Activated CD4-positive, alpha-beta memory T cell treated with anti-CD3 and anti-CD28 coated beads, Interleukin-2, amount 10 ng/mL, durations not matched to agents 7 days and 5 days (primary cell): ENCODE results near the gene PKD1L1. TPM values are rescaled to one million over a fixed set of nuclear protein-coding genes. Genes with fewer than 3 reads are reported as not detected.

Experiments used
- CTCF ChIA-PET: fragments of 350-600 bp; sonication (Branson Sonifier 250); formaldehyde crosslinking; loops from one replicate; lab custom pipeline; 2021; ENCODE audit warnings: antibody characterized with exemption, inconsistent platforms; lab: Charles Lee
- POLR2A ChIA-PET: fragments of 350-600 bp; sonication (Branson Sonifier 250); formaldehyde crosslinking; loops from one replicate; lab custom pipeline; 2021; ENCODE audit warnings: antibody characterized with exemption; lab: Charles Lee
- DNase-seq: peaks from one replicate; pipeline ENCODE4 v3.0.0-alpha.2; 2020
- H3K27ac Mint-ChIP-seq: one replicate; pipeline ENCODE4 v1.8.0; 2021; ENCODE audit warnings: mild to moderate bottlenecking, mixed read lengths
- H3K27me3 Mint-ChIP-seq: one replicate; pipeline ENCODE4 v1.8.0; 2021; ENCODE audit warnings: mixed read lengths
- H3K36me3 Mint-ChIP-seq: one replicate; pipeline ENCODE4 v1.8.0; 2021; ENCODE audit warnings: low read depth, mixed read lengths
- H3K4me1 Mint-ChIP-seq: one replicate; pipeline ENCODE4 v1.8.0; 2021; ENCODE audit warnings: mixed read lengths
- H3K4me3 Mint-ChIP-seq: one replicate; pipeline ENCODE4 v1.8.0; 2021; ENCODE audit warnings: mild to moderate bottlenecking, mixed read lengths
- H3K9me3 Mint-ChIP-seq: one replicate; pipeline ENCODE4 v1.8.0; 2021; ENCODE audit warnings: mixed read lengths
- total RNA-seq, 2 experiments: library from RNA; stranded (reverse); gene quantifications; one replicate each; pipeline ENCODE4 v1.2.3, GENCODE V29; 2021

PKD1L1 gene
- total RNA-seq, 2 experiments from 2014 or later: 0.05 to 0.48 TPM

DNA sequence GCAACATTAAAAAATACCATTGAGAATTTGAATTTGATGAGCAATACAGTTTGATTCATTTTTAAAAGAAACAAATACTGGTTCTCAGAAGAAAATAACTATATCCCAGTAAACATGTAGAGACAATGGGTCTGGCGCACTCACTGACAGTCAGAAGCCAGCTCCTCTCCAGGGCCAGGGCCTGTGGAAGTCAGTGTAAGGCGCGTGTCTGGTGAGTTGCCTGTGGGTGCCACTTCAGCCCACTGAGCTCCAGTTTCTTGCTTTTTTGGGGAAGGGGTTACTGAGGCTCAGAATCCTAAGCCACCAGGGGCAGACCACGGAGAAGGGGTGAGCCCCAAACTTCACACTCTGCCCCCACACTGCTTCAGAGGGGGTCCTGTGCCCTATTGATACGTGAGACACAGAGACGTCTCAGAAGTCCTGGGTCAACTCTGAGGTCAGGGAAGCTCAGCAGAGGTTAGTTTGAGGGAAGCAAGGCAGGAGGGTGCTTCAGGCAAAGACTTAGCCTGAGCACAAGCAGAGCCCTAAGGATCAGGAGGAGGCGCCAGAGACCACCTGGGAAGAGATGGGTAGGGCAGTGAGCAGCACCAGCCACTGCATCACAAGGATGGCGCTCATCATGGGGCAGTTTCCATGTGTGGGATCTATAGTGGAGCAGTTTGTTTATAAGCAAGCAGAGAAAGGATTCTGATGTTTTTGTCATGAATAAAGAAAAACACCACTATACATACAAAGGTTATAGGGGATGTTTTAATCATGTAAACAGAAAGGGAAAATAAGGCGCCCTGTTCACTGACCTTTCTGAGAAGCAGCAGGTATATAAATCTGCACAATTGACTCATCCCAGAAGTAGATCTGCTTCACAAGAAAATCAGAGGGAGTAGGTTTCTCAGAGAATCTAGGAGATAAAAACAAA, 95.7 kb downstream of the PKD1L1 start:
- POLR2A ChIA-PET: no interaction called here
- no peak overlapping the region for H3K4me3 Mint-ChIP-seq
- no peak for DNase-seq
- no peaks in the 10 kb centered on the region for H3K36me3 Mint-ChIP-seq
- H3K9me3 Mint-ChIP-seq: no peaks in the 10 kb centered on the region
- peaks cover 3% of the 10 kb centered on the region for H3K4me1 Mint-ChIP-seq
- CTCF ChIA-PET: no interaction called here
- no peak overlapping the region for H3K27ac Mint-ChIP-seq
- no peaks in the 10 kb centered on the region for H3K27me3 Mint-ChIP-seq

DNA sequence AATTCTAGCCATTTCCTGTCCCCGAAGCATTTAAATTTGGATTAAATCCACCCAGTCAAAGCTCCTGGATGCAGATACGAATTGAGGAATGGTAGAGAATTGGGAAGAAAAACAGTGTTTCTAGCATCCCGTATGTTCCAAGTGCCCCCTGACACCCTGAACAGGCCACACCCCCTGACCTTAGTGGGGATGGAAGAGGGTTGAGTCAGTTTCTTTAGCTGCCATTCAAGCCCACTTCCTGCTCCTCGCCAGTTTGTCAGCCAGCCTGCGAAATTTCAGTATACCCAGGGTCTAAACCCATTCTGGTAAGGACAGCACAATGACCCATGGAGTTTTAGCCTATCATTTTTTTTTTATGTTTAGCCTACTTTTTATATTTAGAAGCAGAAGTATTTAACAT, 101.1 kb downstream of the PKD1L1 start:
- ChIA-PET POLR2A (no interaction called here), CTCF (no interaction called here)
- H3K27me3 Mint-ChIP-seq: peaks cover 6% of the 10 kb centered on the region
- H3K27ac Mint-ChIP-seq: no peak overlapping the region
- no peaks in the 10 kb centered on the region for H3K9me3 Mint-ChIP-seq
- H3K36me3 Mint-ChIP-seq: no peaks in the 10 kb centered on the region
- no peak overlapping the region for H3K4me3 Mint-ChIP-seq
- DNase-seq: no peak
- no peaks in the 10 kb centered on the region for H3K4me1 Mint-ChIP-seq

DNA sequence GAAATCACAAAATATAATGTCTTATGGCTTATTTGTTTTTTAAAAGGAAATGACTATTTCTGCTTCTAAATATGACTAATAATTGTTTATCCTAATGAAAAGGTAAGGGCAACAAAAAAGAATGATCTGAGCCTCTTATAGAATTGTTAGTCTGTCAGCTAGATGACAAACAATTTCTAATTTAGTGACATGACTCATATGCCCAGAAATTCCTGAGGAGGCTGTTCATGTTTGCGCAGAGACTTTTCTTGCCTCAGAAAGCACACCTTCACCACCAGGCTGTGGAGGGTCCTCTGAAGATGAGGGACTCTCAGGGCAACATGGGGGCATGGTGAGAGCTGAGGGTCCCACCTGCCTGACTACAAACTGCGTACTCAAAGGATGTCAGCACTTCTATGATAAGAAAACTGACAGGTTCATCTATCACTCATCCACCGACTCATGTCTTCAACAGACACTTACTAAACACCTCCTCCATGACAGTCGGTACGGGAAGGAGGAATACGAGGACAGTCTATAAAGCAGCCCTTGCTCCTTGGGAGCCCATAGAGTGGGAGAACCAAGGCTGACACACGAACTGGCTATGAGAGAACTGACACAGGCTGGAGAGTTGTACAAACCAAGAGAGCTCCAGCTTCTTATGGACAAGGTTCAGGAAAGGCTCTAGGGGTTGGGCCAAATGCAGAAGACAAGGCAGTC, 102.0 kb downstream of the PKD1L1 start:
- no peak overlapping the region for H3K4me3 Mint-ChIP-seq
- ChIA-PET CTCF (no interaction called here), POLR2A (no interaction called here)
- H3K4me1 Mint-ChIP-seq: no peaks in the 10 kb centered on the region
- no peaks in the 10 kb centered on the region for H3K36me3 Mint-ChIP-seq
- no peaks in the 10 kb centered on the region for H3K9me3 Mint-ChIP-seq
- DNase-seq: no peak
- peaks cover 9% of the 10 kb centered on the region for H3K27me3 Mint-ChIP-seq
- no peak overlapping the region for H3K27ac Mint-ChIP-seq

DNA sequence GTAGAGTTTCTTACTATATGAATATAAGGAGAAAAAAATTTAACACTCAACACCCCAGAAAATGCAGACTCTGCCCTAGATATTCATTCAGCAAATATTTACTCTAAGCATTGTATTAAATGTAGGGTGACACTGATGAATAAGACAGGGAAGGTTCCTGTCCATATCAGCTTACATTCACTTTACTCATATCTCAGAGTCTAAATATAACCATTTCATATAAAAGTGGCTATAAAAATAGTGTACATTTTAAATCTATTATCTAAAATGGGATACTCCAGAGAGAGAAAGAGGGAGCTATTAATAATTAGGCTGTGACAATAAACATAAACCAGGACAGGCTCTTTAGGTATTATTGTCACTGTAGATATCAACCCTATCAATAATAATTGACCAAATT, 104.0 kb downstream of the PKD1L1 start:
- DNase-seq: no peak
- Mint-ChIP-seq H3K27ac (no peak overlapping the region), H3K27me3 (peaks cover 11% of the 10 kb centered on the region), H3K36me3 (no peaks in the 10 kb centered on the region), H3K4me1 (no peaks in the 10 kb centered on the region), H3K9me3 (no peaks in the 10 kb centered on the region), H3K4me3 (no peak overlapping the region)
- POLR2A ChIA-PET: no interaction called here
- CTCF ChIA-PET: no interaction called here

DNA sequence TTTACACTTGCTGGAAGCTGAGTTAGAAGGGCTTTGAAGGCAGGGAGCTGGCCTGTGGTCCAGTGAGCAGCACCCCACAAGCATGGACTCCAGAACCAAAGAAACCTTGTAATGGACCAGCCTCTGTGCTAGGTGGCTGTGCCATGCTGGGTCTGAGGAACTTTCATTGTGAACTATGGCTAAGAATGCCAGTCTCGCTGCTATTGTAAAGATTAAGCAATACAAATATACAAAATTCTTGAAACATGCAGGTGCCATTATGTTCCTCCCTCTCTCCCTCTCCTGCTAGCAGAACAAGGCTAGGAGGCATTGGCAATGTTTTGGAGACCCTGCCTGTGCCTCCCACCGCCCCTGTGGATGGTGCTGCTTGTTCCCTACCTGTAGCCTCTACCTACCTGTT, 105.0 kb downstream of the PKD1L1 start:
- ChIA-PET CTCF (no interaction called here), POLR2A (no interaction called here)
- Mint-ChIP-seq H3K4me1 (no peaks in the 10 kb centered on the region), H3K9me3 (no peaks in the 10 kb centered on the region), H3K27ac (no peak overlapping the region), H3K4me3 (no peak overlapping the region), H3K27me3 (peaks cover 11% of the 10 kb centered on the region), H3K36me3 (no peaks in the 10 kb centered on the region)
- DNase-seq: no peak

DNA sequence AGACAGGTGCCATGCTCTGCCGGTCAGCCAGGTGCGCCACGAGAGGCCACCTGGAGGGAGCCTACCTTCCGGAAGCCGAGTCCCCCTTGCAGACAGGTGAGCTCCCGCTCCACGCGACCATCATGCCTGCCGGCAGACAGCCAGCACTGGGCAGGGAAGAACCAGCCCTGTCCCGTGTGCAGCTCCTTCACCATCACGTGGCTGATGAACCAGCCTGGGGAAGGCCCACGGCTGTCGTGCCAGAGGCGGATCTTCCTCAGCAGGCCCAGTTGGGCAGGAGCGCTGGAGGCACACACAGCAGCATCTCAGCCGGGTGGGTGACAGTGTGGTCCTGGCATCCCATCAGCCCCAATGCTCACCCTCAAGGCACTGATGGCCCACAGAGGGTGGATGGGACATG, 108.9 kb downstream of the PKD1L1 start:
- no peaks in the 10 kb centered on the region for H3K36me3 Mint-ChIP-seq
- POLR2A ChIA-PET: no interaction called here
- no peaks in the 10 kb centered on the region for H3K9me3 Mint-ChIP-seq
- DNase-seq: no peak
- H3K27me3 Mint-ChIP-seq: peaks cover 11% of the 10 kb centered on the region
- H3K4me3 Mint-ChIP-seq: no peak overlapping the region
- CTCF ChIA-PET: no interaction called here
- H3K27ac Mint-ChIP-seq: no peak overlapping the region
- H3K4me1 Mint-ChIP-seq: no peaks in the 10 kb centered on the region

DNA sequence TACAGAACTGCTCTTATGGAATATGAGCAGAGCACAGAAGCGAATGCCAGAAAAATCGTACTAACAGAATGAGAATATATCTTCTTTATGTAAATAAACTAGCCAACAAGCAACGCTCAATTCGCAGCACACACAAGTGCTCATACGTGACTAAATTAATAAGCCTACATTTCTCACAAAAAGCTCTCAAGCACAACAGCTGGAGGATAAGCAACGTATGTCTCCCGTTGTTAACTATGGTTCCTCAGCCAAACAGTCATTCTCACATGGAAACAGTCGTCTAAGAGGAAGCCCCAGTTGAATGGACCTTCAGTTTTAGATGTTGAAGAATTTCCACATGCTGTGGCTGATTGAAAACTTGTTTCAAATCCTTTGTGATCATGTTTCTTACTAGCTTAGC, 110.4 kb downstream of the PKD1L1 start:
- Mint-ChIP-seq H3K4me3 (no peak overlapping the region), H3K9me3 (no peaks in the 10 kb centered on the region), H3K27me3 (peaks cover 9% of the 10 kb centered on the region), H3K4me1 (no peaks in the 10 kb centered on the region), H3K36me3 (no peaks in the 10 kb centered on the region), H3K27ac (no peak overlapping the region)
- no peak for DNase-seq
- CTCF ChIA-PET: no interaction called here
- POLR2A ChIA-PET: no interaction called here

DNA sequence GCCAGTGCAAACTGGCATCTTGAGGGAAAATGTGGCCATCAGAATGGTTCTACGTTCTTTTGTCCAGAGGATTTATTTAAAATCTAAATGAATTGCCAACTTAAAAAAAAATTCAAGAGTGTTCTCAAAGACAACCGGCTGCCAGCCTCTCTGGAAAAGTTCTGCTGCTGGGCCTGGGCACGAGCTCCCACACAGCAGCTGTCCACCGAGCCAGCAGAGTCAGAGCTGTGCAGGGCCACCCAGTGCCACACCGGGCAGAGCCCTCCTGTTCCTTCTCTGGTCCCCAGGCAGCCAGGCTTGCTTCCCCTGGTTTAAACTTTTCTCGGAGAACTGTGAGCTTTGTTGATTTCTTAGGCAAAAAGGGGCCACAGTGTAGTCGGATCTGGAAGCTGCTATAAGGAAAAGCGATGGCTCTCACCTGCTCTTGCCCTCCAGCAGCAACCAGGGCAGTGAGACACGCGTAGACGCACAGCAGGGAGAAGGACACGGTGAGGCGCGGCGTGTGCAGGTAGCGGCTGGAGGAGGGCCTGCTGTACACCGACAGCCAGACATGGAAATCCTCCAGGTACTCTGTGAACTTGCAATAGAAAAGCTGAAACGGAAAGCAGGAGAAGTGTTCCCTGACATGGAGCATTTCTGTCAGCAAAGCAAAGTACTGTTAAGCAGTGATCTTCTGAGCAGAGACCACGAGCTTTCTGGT, 111.6 kb downstream of the PKD1L1 start:
- no peak overlapping the region for H3K4me3 Mint-ChIP-seq
- CTCF ChIA-PET: no interaction called here
- no peak overlapping the region for H3K27ac Mint-ChIP-seq
- POLR2A ChIA-PET: no interaction called here
- H3K4me1 Mint-ChIP-seq: no peaks in the 10 kb centered on the region
- no peaks in the 10 kb centered on the region for H3K36me3 Mint-ChIP-seq
- DNase-seq: no peak
- peaks cover 2% of the 10 kb centered on the region for H3K27me3 Mint-ChIP-seq
- H3K9me3 Mint-ChIP-seq: no peaks in the 10 kb centered on the region

DNA sequence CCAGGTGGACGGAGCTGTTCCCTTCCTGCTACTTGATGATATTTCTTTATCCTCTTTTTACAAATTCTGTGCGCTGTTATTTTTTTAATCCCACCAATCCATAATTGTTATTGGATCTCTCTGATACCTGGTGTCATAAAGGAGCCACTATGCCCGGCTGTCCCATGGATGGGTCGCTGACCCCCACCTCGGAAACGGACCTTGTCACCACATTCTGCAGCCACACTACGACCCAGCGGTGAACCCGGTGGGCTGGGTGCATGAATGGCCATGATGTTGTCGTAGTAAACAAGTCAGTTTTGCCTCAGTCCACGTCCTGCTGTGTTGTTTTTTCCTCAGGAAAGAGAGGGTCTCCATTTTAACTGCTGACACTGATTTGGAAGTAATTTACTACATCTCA, 112.2 kb downstream of the PKD1L1 start:
- H3K9me3 Mint-ChIP-seq: no peaks in the 10 kb centered on the region
- POLR2A ChIA-PET: no interaction called here
- DNase-seq: no peak
- no peak overlapping the region for H3K27ac Mint-ChIP-seq
- CTCF ChIA-PET: no interaction called here
- no peak overlapping the region for H3K4me3 Mint-ChIP-seq
- no peaks in the 10 kb centered on the region for H3K4me1 Mint-ChIP-seq
- H3K36me3 Mint-ChIP-seq: no peaks in the 10 kb centered on the region
- peaks cover 2% of the 10 kb centered on the region for H3K27me3 Mint-ChIP-seq

DNA sequence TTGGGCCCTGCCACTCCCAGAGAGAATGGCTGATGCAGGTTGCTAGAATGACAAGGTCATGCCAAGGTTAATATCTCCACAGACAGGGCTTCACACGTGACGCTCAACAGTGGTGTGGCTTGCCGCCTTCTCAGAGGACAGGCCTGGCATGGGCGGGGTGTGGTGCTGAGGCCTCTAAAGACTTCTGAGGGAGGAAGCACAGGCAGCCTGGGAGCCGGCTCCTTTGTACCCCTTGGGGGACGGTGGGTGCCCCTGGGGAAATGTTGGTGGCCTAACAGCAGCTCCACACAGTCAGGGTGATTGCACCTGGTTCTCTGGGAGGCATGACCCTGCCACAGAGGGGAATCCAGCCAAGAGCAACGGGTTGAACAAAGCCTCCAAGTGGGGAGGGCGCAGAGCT, 115.1 kb downstream of the PKD1L1 start:
- H3K4me3 Mint-ChIP-seq: no peak overlapping the region
- ChIA-PET CTCF (no interaction called here), POLR2A (no interaction called here)
- H3K4me1 Mint-ChIP-seq: no peaks in the 10 kb centered on the region
- no peaks in the 10 kb centered on the region for H3K9me3 Mint-ChIP-seq
- peaks cover 2% of the 10 kb centered on the region for H3K27me3 Mint-ChIP-seq
- no peak for DNase-seq
- no peaks in the 10 kb centered on the region for H3K36me3 Mint-ChIP-seq
- H3K27ac Mint-ChIP-seq: no peak overlapping the region

DNA sequence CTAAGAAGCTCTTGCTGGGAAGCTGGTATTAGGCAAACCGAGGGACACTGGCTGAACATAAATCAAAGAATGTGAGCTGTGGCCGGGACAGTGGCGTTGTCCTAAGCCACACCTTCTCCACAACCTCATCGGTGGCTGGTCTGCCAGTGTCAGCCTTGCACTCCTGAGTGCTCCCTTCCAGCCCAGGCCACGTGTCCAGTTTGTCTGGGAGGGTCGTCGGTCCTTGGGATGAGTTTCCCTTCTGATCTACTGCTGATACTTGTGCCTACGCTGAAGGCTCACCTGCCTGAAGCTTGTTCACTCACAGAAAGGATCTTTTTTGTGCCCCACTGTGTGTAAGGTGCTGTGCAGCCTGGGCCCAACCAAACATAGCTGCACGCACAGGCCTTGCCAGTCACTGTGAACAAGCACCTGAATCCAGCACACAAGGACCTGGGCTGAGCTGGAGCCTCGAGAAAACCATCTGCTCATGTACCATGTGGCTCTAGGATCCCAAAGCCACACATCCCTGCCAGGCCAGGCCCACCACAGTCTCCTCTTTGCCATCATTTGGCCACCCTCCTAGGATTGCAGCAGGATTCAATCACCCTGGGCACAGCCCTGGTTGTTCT, 116.1 kb downstream of the PKD1L1 start:
- H3K4me3 Mint-ChIP-seq: no peak overlapping the region
- no peak overlapping the region for H3K27ac Mint-ChIP-seq
- ChIA-PET CTCF (interaction anchor here (0.8 kb wide), 1 partner anchor 13 kb away, joined by 3 read pairs; no protein-coding TSS in a partner anchor), POLR2A (no interaction called here)
- H3K9me3 Mint-ChIP-seq: no peaks in the 10 kb centered on the region
- DNase-seq: no peak
- peaks cover 6% of the 10 kb centered on the region for H3K27me3 Mint-ChIP-seq
- H3K36me3 Mint-ChIP-seq: no peaks in the 10 kb centered on the region
- no peaks in the 10 kb centered on the region for H3K4me1 Mint-ChIP-seq

DNA sequence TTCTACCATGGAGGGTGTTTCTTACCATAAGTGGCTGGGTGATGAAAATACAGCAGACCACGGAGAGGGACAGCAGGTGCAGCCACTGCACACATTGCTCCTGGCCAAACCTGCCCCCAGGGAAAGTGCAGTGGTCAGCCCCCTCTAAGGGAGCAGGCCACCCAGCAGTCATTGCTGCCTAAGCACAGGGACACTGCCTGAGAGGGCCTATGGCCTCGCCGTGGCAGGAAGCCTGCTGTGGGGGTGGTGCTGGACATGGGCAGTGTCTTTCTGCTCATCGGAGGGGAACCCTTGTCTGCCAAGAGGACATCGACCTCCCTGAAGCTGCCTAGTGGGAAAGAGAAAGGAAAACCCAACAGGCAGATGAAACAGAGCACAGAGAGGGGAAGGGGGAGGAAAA, 118.3 kb downstream of the PKD1L1 start:
- Mint-ChIP-seq H3K4me3 (no peak overlapping the region), H3K27ac (no peak overlapping the region), H3K4me1 (no peaks in the 10 kb centered on the region), H3K36me3 (no peaks in the 10 kb centered on the region), H3K27me3 (peaks cover 6% of the 10 kb centered on the region), H3K9me3 (no peaks in the 10 kb centered on the region)
- ChIA-PET POLR2A (no interaction called here), CTCF (interaction anchor here (1.0 kb wide), 1 partner anchor 11 kb away, joined by 4 read pairs; no protein-coding TSS in a partner anchor)
- DNase-seq: no peak

DNA sequence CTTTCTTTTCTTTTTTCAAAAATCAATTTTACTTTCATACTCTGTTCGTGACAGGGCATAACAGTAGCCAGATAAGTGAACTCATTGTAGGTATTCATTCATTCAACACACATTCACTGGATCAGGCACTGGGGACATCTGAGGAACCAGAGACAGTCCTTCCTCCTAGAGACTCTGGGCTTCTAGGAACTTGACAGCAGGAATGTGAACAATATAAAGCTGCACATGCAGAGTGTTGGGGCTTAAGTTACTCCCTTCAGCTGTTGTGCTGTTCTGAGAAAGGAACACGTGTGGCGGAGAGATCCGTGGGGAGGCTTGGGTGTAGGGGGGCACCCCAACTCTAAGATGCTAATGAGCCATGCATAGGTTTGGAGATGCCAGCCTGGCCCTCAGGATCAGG, 120.4 kb downstream of the PKD1L1 start:
- ChIA-PET CTCF (no interaction called here), POLR2A (no interaction called here)
- no peaks in the 10 kb centered on the region for H3K36me3 Mint-ChIP-seq
- H3K27ac Mint-ChIP-seq: no peak overlapping the region
- no peak overlapping the region for H3K4me3 Mint-ChIP-seq
- DNase-seq: no peak
- no peaks in the 10 kb centered on the region for H3K9me3 Mint-ChIP-seq
- H3K27me3 Mint-ChIP-seq: peaks cover 8% of the 10 kb centered on the region
- H3K4me1 Mint-ChIP-seq: no peaks in the 10 kb centered on the region
